ENCODE data around the gene TTC21B. TPM values are rescaled to one million over a fixed set of nuclear protein-coding genes. Genes with fewer than 3 reads are reported as not detected.
"Not testable (repeated sequence)": the region's sequence is repeated elsewhere in the genome, so short reads cannot be mapped to it uniquely, and the experiment has no call there.

TTC21B gene
- total RNA-seq, 2 donors from 2014 or later, result 10.2 to 13.2 TPM

GRCh38 chr2:165868211-165868610 is 85.4 kb downstream of the TTC21B start:
- no peaks in the 10 kb centered on the region for H3K36me3 ChIP-seq
- no peak overlapping the region for H3K4me3 ChIP-seq
- DNase-seq, result no peak

GRCh38 chr2:165864296-165864695 is 89.3 kb downstream of the TTC21B start:
- intact Hi-C loops (cut with DNase I), result no loop called here
- no peak for TF ChIP-seq CTCF (IDR thresholded peaks at IDR 0.05)
- DNase-seq, result no peak
- Histone ChIP-seq H3K27ac (no peak overlapping the region), H3K9me3 (no peaks in the 10 kb centered on the region), H3K36me3 (no peaks in the 10 kb centered on the region), H3K4me1 (no peaks in the 10 kb centered on the region), H3K27me3 (no peaks in the 10 kb centered on the region), H3K9ac (ENCODE audit: low read depth in 2 of 2, low read length in 2 of 2) (no peak overlapping the region), H3K4me3 (no peak overlapping the region)

More at GRCh38 chr2:165868211-165868610, 85.4 kb downstream of the TTC21B start:
- Histone ChIP-seq H3K9ac (ENCODE audit: low read depth in 2 of 2, low read length in 2 of 2) (no peak overlapping the region), H3K9me3 (no peaks in the 10 kb centered on the region), H3K27ac (no peak overlapping the region), H3K4me1 (no peaks in the 10 kb centered on the region), H3K27me3 (no peaks in the 10 kb centered on the region)
- intact Hi-C loops (cut with DNase I), result no loop called here
- TF ChIP-seq CTCF (IDR thresholded peaks at IDR 0.05), result no peak

GRCh38 chr2:165863810-165864261 is 89.7 kb downstream of the TTC21B start:
- Histone ChIP-seq H3K9me3 (no peaks in the 10 kb centered on the region), H3K4me1 (no peaks in the 10 kb centered on the region), H3K27ac (no peak overlapping the region), H3K4me3 (no peak overlapping the region), H3K27me3 (no peaks in the 10 kb centered on the region), H3K36me3 (no peaks in the 10 kb centered on the region), H3K9ac (ENCODE audit: low read depth in 2 of 2, low read length in 2 of 2) (no peak overlapping the region)
- intact Hi-C loops (cut with DNase I), result no loop called here
- no peak for TF ChIP-seq CTCF (IDR thresholded peaks at IDR 0.05)
- no peak for DNase-seq

GRCh38 chr2:165861083-165861482 is 92.5 kb downstream of the TTC21B start:
- H3K9ac ChIP-seq (ENCODE audit: low read depth in 2 of 2, low read length in 2 of 2); H3K27me3 ChIP-seq; H3K36me3 ChIP-seq; H3K27ac ChIP-seq; DNase-seq; H3K9me3 ChIP-seq; intact Hi-C loops (cut with DNase I); H3K4me3 ChIP-seq; H3K4me1 ChIP-seq: not testable (repeated sequence)

- H3K27me3 ChIP-seq; H3K4me3 ChIP-seq; DNase-seq; H3K27ac ChIP-seq; H3K36me3 ChIP-seq; H3K9ac ChIP-seq (ENCODE audit: low read depth in 2 of 2, low read length in 2 of 2); H3K4me1 ChIP-seq; intact Hi-C loops (cut with DNase I); H3K9me3 ChIP-seq: not testable (repeated sequence)
Observed at GRCh38 chr2:165859723-165860122, 93.9 kb downstream of the TTC21B start.

- TF ChIP-seq CTCF (IDR thresholded peaks at IDR 0.05), result no peak
- H3K4me3 ChIP-seq, result no peak overlapping the region
- no peaks in the 10 kb centered on the region for H3K27me3 ChIP-seq
- H3K36me3 ChIP-seq, result no peaks in the 10 kb centered on the region
- H3K9ac ChIP-seq (ENCODE audit: low read depth in 2 of 2, low read length in 2 of 2), result no peak overlapping the region
- no peaks in the 10 kb centered on the region for H3K4me1 ChIP-seq
- intact Hi-C loops (cut with DNase I), result no loop called here
- no peak overlapping the region for H3K27ac ChIP-seq
- DNase-seq, result no peak
- H3K9me3 ChIP-seq, result no peaks in the 10 kb centered on the region
Observed at GRCh38 chr2:165857876-165858275, 95.7 kb downstream of the TTC21B start.

- TF ChIP-seq CTCF (IDR thresholded peaks at IDR 0.05), result no peak
- DNase-seq, result no peak
- H3K4me1 ChIP-seq, result no peaks in the 10 kb centered on the region
- H3K27ac ChIP-seq, result no peak overlapping the region
- no peaks in the 10 kb centered on the region for H3K9me3 ChIP-seq
- intact Hi-C loops (cut with DNase I), result no loop called here
- H3K27me3 ChIP-seq, result no peaks in the 10 kb centered on the region
- H3K9ac ChIP-seq (ENCODE audit: low read depth in 2 of 2, low read length in 2 of 2), result no peak overlapping the region
- no peak overlapping the region for H3K4me3 ChIP-seq
- H3K36me3 ChIP-seq, result no peaks in the 10 kb centered on the region
Observed at GRCh38 chr2:165852394-165852793, 101.2 kb downstream of the TTC21B start.
